Gastroesophageal sphincter (tissue), 4 donors: ENCODE results near the gene MAN2C1. TPM values are rescaled to one million over a fixed set of nuclear protein-coding genes. Genes with fewer than 3 reads are reported as not detected.
A peak's percentile ranks its signal among the peaks of the same experiment; 100 is the strongest.
"Not testable (repeated sequence)": the region's sequence is repeated elsewhere in the genome, so short reads cannot be mapped to it uniquely, and the experiment has no call there.

ENCODE experiments used
- ATAC-seq: fragments of 150-250 bp; one replicate; pipeline ENCODE4 v1.9.1; 2016; ENCODE audit warnings: mild to moderate bottlenecking, moderate library complexity
- H3K27ac ChIP-seq, 4 donors: fragments of 200-600 bp; sonication (generic) in 3 of 4; 1 replicate in 3 of 4; 2 replicates in 1 of 4; pipeline ENCODE4 v1.5.1; 2016 to 2019
- H3K27me3 ChIP-seq: fragments of 200-600 bp; sonication (generic); one replicate; pipeline ENCODE4 v1.5.1; 2019
- H3K36me3 ChIP-seq, 2 donors: fragments of 200-600 bp; sonication (generic); one replicate each; pipeline ENCODE4 v1.5.1; 2019; ENCODE audit warnings: control low read depth in 1 of 2
- H3K4me1 ChIP-seq, 3 donors: fragments of 200-600 bp; sonication (generic); 1 replicate in 2 of 3; 2 replicates in 1 of 3; pipeline ENCODE4 v1.5.1; 2016 to 2019; ENCODE audit warnings: control low read depth in 2 of 3
- H3K4me3 ChIP-seq, 2 donors: fragments of 200-600 bp; sonication (generic); one replicate each; pipeline ENCODE4 v1.5.1; 2019; ENCODE audit warnings: mild to moderate bottlenecking in 1 of 2, moderate library complexity in 1 of 2
- H3K9me3 ChIP-seq, 3 donors: fragments of 200-600 bp; sonication (generic); one replicate each; pipeline ENCODE4 v1.5.1; 2017 to 2019; ENCODE audit warnings: control low read depth in 2 of 3
- CTCF ChIP-seq, 4 experiments: fragments of 200-600 bp in 2 of 4; fragments of 450-650 bp in 2 of 4; sonication (generic) in 1 of 4; IDR thresholded peaks; one replicate each; pipeline ENCODE4 v1.5.1; 2017 to 2019; ENCODE audit warnings: antibody characterized with exemption in 4 of 4, mild to moderate bottlenecking in 2 of 4, moderate library complexity in 2 of 4
- EP300 ChIP-seq: sonication (generic); formaldehyde crosslinking; IDR thresholded peaks from one replicate; pipeline ENCODE4 v1.6.1; 2017; ENCODE audit warnings: antibody characterized with exemption, mild to moderate bottlenecking
- POLR2A ChIP-seq, 2 donors: fragments of 450-650 bp; IDR thresholded peaks; one replicate each; pipeline ENCODE4 v1.6.1; 2017; ENCODE audit warnings: antibody characterized with exemption in 2 of 2, mild to moderate bottlenecking in 2 of 2, moderate library complexity in 1 of 2
- POLR2AphosphoS5 ChIP-seq: sonication (generic); formaldehyde crosslinking; IDR thresholded peaks from one replicate; pipeline ENCODE4 v1.6.1; 2017; ENCODE audit warnings: antibody characterized with exemption
- WGBS, 2 donors: methylation state at CpG; one replicate each; pipeline ENCODE4 v1.1.5; 2018; ENCODE audit warnings: low coverage in 1 of 2; 5-methylcytosine and 5-hydroxymethylcytosine counted together
- total RNA-seq, 4 donors: library from RNA; depleted of rRNA; stranded (reverse); fragments of >200 nt; gene quantifications; one replicate each; pipeline ENCODE4 v1.1.0, GENCODE V29; 2016

MAN2C1 gene
- total RNA-seq, 4 donors from 2014 or later = 78.2 to 269 (median 102) TPM

- Histone ChIP-seq H3K36me3 (peaks cover 0 to 23% of the 10 kb centered on the region in 2 donors), H3K4me1 (peaks cover 3 to 23% (median 10%) of the 10 kb centered on the region in 3 donors)
- peak; percentile 95 for ATAC-seq
Measured at GRCh38 chr15:75335705-75336355, 32.6 kb downstream of the MAN2C1 start, which contains the start of gene COMMD4. COMMD4 (plus strand) TSS chr15:75336063; CDS start chr15:75336090, 27 bp downstream.

GRCh38 chr15:75335313-75335704 is 33.1 kb downstream of the MAN2C1 start:
- peaks cover 0 to 20% of the 10 kb centered on the region in 2 donors for H3K36me3 ChIP-seq
- H3K27me3 ChIP-seq = no peaks in the 10 kb centered on the region
- peak overlapping the region in 3 of 4 donors; percentile 81 to 86 (median 82) for H3K27ac ChIP-seq
- H3K4me1 ChIP-seq = peaks cover 3 to 23% (median 10%) of the 10 kb centered on the region in 3 donors
- no peak for TF ChIP-seq POLR2A (IDR thresholded peaks at IDR 0.05)
- no peaks in the 10 kb centered on the region for H3K9me3 ChIP-seq
- peak overlapping the region; percentile 86 to 89 for H3K4me3 ChIP-seq
- ATAC-seq = no peak
- WGBS, 2 donors = 35 to 43% methylated on average over 2 to 3 of the region's 3 CpGs

More at GRCh38 chr15:75335705-75336355, 32.6 kb downstream of the MAN2C1 start, which contains the start of gene COMMD4:
- Histone ChIP-seq H3K9me3 (no peaks in the 10 kb centered on the region), H3K27ac (peak within 1 kb of the TSS; percentile 51 to 86 (median 82)), H3K27me3 (no peaks in the 10 kb centered on the region), H3K4me3 (peak within 1 kb of the TSS; percentile 86 to 89)
- TF ChIP-seq POLR2AphosphoS5 (peak; percentile 72), CTCF (IDR thresholded peaks at IDR 0.05) (no peak), EP300 (no peak), POLR2A (IDR thresholded peaks at IDR 0.05) (peak in 1 of 2 donors; percentile 33)
- 0 to 2% methylated on average over 4 to 8 of the region's 42 CpGs for WGBS, 2 donors

- 81 to 88% methylated on average over 5 to 15 of the region's 15 CpGs for WGBS, 2 donors
- ATAC-seq, H3K27ac ChIP-seq, H3K4me3 ChIP-seq, H3K9me3 ChIP-seq, H3K27me3 ChIP-seq, H3K36me3 ChIP-seq: not testable (repeated sequence)
- H3K4me1 ChIP-seq = peaks cover 3 to 23% (median 10%) of the 10 kb centered on the region in 3 donors
Measured at GRCh38 chr15:75333654-75334419, 34.6 kb downstream of the MAN2C1 start.

- not testable (repeated sequence) for H3K27me3 ChIP-seq, H3K4me3 ChIP-seq, H3K27ac ChIP-seq, H3K9me3 ChIP-seq, ATAC-seq, H3K36me3 ChIP-seq
- WGBS, 2 donors = 67 to 84% methylated on average over 7 of the region's 7 CpGs
- H3K4me1 ChIP-seq = peaks cover 3 to 19% (median 9%) of the 10 kb centered on the region in 3 donors
Measured at GRCh38 chr15:75332093-75332492, 36.3 kb downstream of the MAN2C1 start.

GRCh38 chr15:75329571-75329970 is 38.8 kb downstream of the MAN2C1 start:
- Histone ChIP-seq H3K4me3 (no peak overlapping the region), H3K27ac (no peak overlapping the region), H3K4me1 (no peaks in the 10 kb centered on the region), H3K36me3 (no peaks in the 10 kb centered on the region), H3K27me3 (no peaks in the 10 kb centered on the region), H3K9me3 (no peaks in the 10 kb centered on the region)
- WGBS, 2 donors = 83 to 100% methylated on average over 1 of the region's 2 CpGs
- no peak for ATAC-seq
- TF ChIP-seq POLR2AphosphoS5 (no peak), EP300 (no peak), CTCF (IDR thresholded peaks at IDR 0.05) (no peak), POLR2A (IDR thresholded peaks at IDR 0.05) (no peak)

- no peak overlapping the region for H3K27ac ChIP-seq
- WGBS, 2 donors = 46 to 83% methylated on average over 3 of the region's 10 CpGs
- no peaks in the 10 kb centered on the region for H3K4me1 ChIP-seq
Measured at GRCh38 chr15:75328493-75329314, 39.7 kb downstream of the MAN2C1 start.

More at GRCh38 chr15:75328493-75329314, 39.7 kb downstream of the MAN2C1 start:
- Histone ChIP-seq H3K36me3 (no peaks in the 10 kb centered on the region), H3K4me3 (no peak overlapping the region), H3K27me3 (no peaks in the 10 kb centered on the region), H3K9me3 (no peaks in the 10 kb centered on the region)
- TF ChIP-seq POLR2AphosphoS5 (no peak), CTCF (IDR thresholded peaks at IDR 0.05) (no peak), POLR2A (IDR thresholded peaks at IDR 0.05) (no peak), EP300 (no peak)
- no peak for ATAC-seq
